ENCODE results near the gene GPR55. TPM values are rescaled to one million over a fixed set of nuclear protein-coding genes. Genes with fewer than 3 reads are reported as not detected.

GPR55 gene
- total RNA-seq, 2 experiments from 2014 or later, result 3.6 to 4.0 TPM

DNA sequence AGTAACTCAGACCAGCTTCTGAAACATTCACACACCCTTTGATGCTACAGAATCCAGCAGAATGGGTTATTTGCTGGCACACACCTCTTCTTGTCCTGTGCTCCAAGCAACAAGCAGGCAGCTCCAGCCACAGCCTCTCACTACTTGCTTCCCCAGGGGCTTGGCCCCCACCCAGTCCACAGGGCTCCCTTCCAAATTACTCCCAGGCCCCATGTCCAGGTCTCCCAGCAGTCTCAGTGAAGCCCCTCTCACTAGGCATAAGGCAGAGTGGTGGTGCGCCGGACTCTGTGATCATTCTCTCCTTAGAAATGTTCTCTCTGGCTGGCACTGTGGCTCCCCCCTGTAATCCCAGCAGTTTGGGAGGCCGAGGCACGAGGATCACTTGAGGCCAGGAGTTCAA lies 34.4 kb downstream of the GPR55 start:
- no peaks in the 10 kb centered on the region for H3K36me3 Mint-ChIP-seq (ENCODE audit: low read depth)
- no peak for DNase-seq
- peaks cover 9% of the 10 kb centered on the region for H3K27me3 Mint-ChIP-seq
- H3K4me1 Mint-ChIP-seq, result peaks cover 17% of the 10 kb centered on the region
- no peak overlapping the region for H3K27ac Mint-ChIP-seq
- POLR2A ChIA-PET, result no interaction called here
- CTCF ChIA-PET, result interaction anchor here (0.7 to 2.3 kb wide), 6 partner anchors 11 to 97 kb away, joined by 3 to 12 read pairs (median 4); no protein-coding TSS in a partner anchor
- intact Hi-C loops (cut with DNase I, micrococcal nuclease), result loop anchor here in 1 of 2 experiments (10.0 kb wide), 1 partner anchor 394 kb away; no protein-coding TSS in a partner anchor
- H3K4me3 Mint-ChIP-seq, result no peak overlapping the region
- no peak for ATAC-seq
- H3K9me3 Mint-ChIP-seq (ENCODE audit: low read depth), result no peaks in the 10 kb centered on the region

DNA sequence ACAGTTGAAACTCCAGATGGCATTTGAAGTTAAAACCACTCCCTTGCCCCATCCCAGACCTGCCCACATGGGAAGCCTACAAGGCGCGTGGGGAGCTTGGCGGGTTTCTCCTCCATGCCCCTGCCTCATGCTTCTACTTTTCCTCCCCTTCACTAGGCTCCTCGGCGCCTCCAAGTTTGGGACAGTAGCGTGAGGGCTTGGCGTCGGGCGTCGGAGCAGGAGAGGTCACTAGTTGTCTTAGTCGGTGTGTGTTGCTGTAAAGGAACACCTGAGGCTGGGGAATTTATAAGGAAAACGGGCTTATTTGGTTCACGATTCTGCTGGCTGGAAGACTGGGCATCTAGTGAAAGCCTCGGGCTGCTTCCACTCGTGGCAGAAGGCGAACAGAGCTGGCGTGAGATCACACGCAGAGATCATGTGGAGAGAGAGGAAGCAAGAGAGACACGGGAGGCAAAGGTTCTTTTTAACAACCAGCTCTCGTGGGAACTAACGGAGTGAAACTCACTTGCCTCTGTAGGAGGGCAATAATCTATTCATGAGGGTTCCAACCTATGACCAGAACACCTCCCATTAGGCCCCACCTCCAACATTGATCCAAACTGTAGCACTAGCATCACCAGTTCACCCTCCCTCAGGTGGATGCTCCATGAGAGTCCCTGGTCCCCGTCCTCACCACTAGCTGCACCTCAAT lies 35.0 kb downstream of the GPR55 start:
- no peak overlapping the region for H3K27ac Mint-ChIP-seq
- intact Hi-C loops (cut with DNase I, micrococcal nuclease), result loop anchor here in 1 of 2 experiments (10.0 kb wide), 1 partner anchor 395 kb away; no protein-coding TSS in a partner anchor
- POLR2A ChIA-PET, result no interaction called here

DNA sequence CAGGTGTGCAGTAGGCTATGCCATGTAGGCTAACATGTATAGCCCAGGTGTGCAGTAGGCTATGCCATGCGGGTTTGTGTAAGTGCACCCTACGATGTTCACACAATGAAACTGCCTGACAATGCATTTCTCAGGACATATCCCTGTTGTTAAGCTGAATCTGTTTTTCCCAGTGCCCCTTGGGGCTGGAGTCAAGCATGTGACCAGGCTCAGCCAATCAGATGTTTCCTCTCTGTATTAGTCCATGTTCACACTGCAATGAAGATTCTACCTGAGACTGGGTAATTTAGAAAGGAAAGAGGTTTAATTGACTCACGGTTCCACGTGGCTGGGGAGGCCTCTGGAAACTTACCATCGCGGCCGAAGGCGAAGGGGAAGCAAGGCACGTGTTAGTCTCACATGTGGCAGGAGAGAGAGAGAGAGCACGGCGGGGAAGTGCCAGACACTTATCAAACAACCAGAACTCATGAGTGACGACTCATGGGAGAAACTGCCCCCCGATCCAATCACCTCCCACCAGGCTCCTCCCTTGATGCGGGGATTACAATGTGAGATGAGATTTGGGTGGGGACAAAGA lies 36.1 kb downstream of the GPR55 start:
- CTCF ChIA-PET, result interaction anchor here (1.1 kb wide), 1 partner anchor 41 kb away, joined by 3 read pairs; no protein-coding TSS in a partner anchor
- intact Hi-C loops (cut with DNase I, micrococcal nuclease), result no loop called here
- Mint-ChIP-seq H3K27me3 (peaks cover 9% of the 10 kb centered on the region), H3K27ac (no peak overlapping the region), H3K9me3 (ENCODE audit: low read depth) (no peaks in the 10 kb centered on the region), H3K4me3 (no peak overlapping the region), H3K36me3 (ENCODE audit: low read depth) (no peaks in the 10 kb centered on the region), H3K4me1 (peaks cover 10% of the 10 kb centered on the region)
- DNase-seq (no peak), ATAC-seq (no peak)
- POLR2A ChIA-PET, result no interaction called here

More for the DNA sequence above, 35.0 kb downstream of the GPR55 start:
- H3K9me3 Mint-ChIP-seq (ENCODE audit: low read depth), result no peaks in the 10 kb centered on the region
- peaks cover 17% of the 10 kb centered on the region for H3K4me1 Mint-ChIP-seq
- peaks cover 9% of the 10 kb centered on the region for H3K27me3 Mint-ChIP-seq
- H3K36me3 Mint-ChIP-seq (ENCODE audit: low read depth), result no peaks in the 10 kb centered on the region
- CTCF ChIA-PET, result interaction anchor here (0.7 to 1.3 kb wide), 4 partner anchors 12 to 97 kb away, joined by 3 to 4 read pairs (median 4); no protein-coding TSS in a partner anchor
- ATAC-seq (no peak), DNase-seq (no peak)
- no peak overlapping the region for H3K4me3 Mint-ChIP-seq

DNA sequence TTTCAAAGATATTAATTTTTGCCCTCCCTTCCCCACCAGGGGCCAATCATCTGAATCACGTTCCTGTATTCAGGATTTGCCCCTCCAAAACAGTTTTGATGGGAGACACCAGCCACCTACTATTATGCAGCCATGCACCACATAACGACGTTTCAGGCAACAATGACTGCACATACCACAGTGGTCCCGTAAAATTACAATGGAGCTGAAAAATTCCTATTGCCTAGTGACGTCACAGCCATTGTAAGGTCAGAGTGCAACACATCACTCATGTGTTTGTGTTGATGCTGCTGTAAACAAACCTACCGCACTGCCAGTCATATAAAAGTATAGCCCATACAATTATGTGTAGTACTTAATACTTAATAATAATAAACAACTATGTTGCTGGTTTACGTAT lies 37.7 kb downstream of the GPR55 start:
- ATAC-seq (no peak), DNase-seq (no peak)
- peaks cover 3% of the 10 kb centered on the region for H3K27me3 Mint-ChIP-seq
- no peak overlapping the region for H3K27ac Mint-ChIP-seq
- no peaks in the 10 kb centered on the region for H3K9me3 Mint-ChIP-seq (ENCODE audit: low read depth)
- intact Hi-C loops (cut with DNase I, micrococcal nuclease), result no loop called here
- POLR2A ChIA-PET, result no interaction called here
- peaks cover 19% of the 10 kb centered on the region for H3K4me1 Mint-ChIP-seq
- H3K4me3 Mint-ChIP-seq, result no peak overlapping the region
- CTCF ChIA-PET, result no interaction called here
- H3K36me3 Mint-ChIP-seq (ENCODE audit: low read depth), result no peaks in the 10 kb centered on the region

DNA sequence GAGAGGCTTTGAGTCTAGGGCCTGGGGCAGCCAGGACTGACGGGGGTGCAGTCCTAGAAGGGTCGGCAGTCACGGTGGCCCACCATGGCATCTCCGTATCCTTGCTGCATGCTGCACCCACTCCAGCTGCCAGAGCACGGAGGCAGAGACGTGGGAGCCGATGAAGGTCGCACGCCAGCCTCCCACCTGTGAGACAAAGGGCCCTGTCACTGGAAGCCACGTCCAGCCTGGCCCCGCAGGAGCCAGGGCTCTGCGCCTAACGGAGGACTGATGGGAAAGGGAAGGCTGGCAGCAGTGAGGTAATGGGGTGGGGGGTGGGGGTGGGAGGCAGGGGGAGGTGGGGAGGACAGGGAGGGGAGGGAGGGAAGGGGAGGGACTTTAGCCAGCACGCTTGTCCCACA lies 38.4 kb downstream of the GPR55 start:
- peaks cover 19% of the 10 kb centered on the region for H3K4me1 Mint-ChIP-seq
- DNase-seq, result no peak
- ChIA-PET CTCF (interaction anchor here (1.2 kb wide), 1 partner anchor 11 kb away, joined by 4 read pairs; no protein-coding TSS in a partner anchor), POLR2A (no interaction called here)
- H3K36me3 Mint-ChIP-seq (ENCODE audit: low read depth), result no peaks in the 10 kb centered on the region
- H3K27me3 Mint-ChIP-seq, result peaks cover 2% of the 10 kb centered on the region
- no peak overlapping the region for H3K27ac Mint-ChIP-seq
- ATAC-seq, result no peak
- intact Hi-C loops (cut with DNase I, micrococcal nuclease), result no loop called here
- H3K9me3 Mint-ChIP-seq (ENCODE audit: low read depth), result no peaks in the 10 kb centered on the region
- H3K4me3 Mint-ChIP-seq, result no peak overlapping the region

DNA sequence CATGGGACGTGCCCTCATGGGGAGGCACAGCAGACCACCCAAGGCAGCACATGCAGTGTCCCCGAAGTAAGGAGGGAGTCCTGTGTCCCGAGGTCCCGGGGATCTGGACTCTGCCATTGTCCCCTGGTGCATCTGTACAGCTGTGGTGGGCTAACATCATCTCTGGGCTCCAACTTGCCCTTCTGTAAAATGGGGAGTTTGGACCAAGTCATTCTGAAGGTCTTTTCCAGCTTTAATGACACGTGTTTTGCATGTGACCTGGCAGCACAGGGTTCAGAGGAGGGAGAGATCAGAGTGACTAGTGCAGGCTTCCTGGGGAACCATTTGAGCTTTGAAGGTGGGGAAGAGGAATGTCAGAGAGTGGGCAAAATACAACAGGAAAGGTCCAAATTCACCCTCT lies 38.8 kb downstream of the GPR55 start:
- Mint-ChIP-seq H3K27me3 (peaks cover 2% of the 10 kb centered on the region), H3K9me3 (ENCODE audit: low read depth) (no peaks in the 10 kb centered on the region), H3K27ac (no peak overlapping the region), H3K4me1 (peaks cover 16% of the 10 kb centered on the region), H3K4me3 (no peak overlapping the region), H3K36me3 (ENCODE audit: low read depth) (no peaks in the 10 kb centered on the region)
- ChIA-PET POLR2A (no interaction called here), CTCF (interaction anchor here (0.8 to 1.2 kb wide), 2 partner anchors 11 to 40 kb away, joined by 3 to 4 read pairs; no protein-coding TSS in a partner anchor)
- intact Hi-C loops (cut with DNase I, micrococcal nuclease), result no loop called here
- no peak for ATAC-seq
- DNase-seq, result no peak

DNA sequence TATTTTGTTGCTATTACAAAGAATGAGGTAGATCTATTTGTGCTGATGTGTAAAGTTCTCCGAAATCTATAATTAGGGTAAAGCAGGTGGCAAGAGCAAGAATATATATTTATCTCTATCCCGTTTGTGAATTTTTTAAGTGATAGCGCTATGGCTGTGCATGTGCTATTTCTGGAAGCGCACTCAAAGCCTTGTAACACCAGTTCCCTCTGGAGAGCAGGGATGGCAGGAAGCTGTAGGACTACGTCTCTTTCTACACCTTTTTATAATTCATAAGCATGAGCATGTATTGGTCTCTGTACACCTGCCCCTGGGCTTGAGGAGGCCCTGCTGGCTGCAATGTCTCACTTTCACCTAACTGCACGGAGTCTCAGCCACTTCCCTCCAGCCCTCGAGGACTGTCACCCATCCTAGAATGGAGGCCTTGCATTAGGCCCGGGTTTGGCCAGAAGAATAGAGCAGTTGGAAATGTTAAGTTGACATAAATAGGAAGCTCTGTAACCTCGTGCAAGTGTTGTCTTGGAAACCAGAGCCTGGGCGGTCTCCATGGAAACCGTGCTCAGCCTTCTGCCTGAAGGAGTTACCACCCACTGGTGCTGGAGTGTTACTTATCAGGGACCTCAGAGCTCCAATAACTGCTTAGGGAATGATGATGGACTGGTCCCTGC lies 39.4 kb downstream of the GPR55 start:
- H3K27ac Mint-ChIP-seq, result no peak overlapping the region
- CTCF ChIA-PET, result interaction anchor here (0.6 to 1.2 kb wide), 4 partner anchors 10 to 205 kb away, joined by 3 to 4 read pairs (median 3); no protein-coding TSS in a partner anchor

DNA sequence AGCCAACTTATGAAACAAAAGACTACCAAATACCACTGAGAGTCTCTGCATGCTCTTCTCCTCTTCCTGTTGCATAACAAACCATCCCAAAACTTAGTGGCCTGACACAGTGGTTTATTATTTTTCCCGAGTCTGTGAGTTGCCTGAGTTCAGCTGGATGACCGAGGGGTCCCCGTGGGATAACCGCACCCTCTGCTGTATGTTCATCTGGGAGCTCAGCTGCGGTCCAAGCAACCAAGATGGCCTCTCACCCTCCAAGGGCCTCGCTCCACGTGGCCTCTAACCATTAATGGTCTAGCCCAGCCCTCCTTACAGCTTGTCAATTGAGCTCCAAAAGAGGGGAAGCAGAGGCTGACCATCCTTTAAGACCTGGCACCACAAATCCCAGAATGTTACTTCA lies 43.2 kb downstream of the GPR55 start:
- DNase-seq, result no peak
- ChIA-PET POLR2A (no interaction called here), CTCF (interaction anchor here (0.6 to 1.4 kb wide), 2 partner anchors 58 to 106 kb away, joined by 3 to 5 read pairs; no protein-coding TSS in a partner anchor)
- intact Hi-C loops (cut with DNase I, micrococcal nuclease), result no loop called here
- Mint-ChIP-seq H3K27me3 (no peaks in the 10 kb centered on the region), H3K4me3 (no peak overlapping the region), H3K27ac (no peak overlapping the region), H3K4me1 (peaks cover 26% of the 10 kb centered on the region), H3K36me3 (ENCODE audit: low read depth) (peaks cover 1% of the 10 kb centered on the region), H3K9me3 (ENCODE audit: low read depth) (no peaks in the 10 kb centered on the region)
- ATAC-seq, result no peak

More for the DNA sequence above, 39.4 kb downstream of the GPR55 start:
- intact Hi-C loops (cut with DNase I, micrococcal nuclease), result no loop called here
- DNase-seq, result no peak
- peaks cover 2% of the 10 kb centered on the region for H3K27me3 Mint-ChIP-seq
- no peaks in the 10 kb centered on the region for H3K9me3 Mint-ChIP-seq (ENCODE audit: low read depth)
- ATAC-seq, result no peak
- H3K36me3 Mint-ChIP-seq (ENCODE audit: low read depth), result no peaks in the 10 kb centered on the region
- H3K4me3 Mint-ChIP-seq, result no peak overlapping the region
- POLR2A ChIA-PET, result no interaction called here
- H3K4me1 Mint-ChIP-seq, result peaks cover 13% of the 10 kb centered on the region

DNA sequence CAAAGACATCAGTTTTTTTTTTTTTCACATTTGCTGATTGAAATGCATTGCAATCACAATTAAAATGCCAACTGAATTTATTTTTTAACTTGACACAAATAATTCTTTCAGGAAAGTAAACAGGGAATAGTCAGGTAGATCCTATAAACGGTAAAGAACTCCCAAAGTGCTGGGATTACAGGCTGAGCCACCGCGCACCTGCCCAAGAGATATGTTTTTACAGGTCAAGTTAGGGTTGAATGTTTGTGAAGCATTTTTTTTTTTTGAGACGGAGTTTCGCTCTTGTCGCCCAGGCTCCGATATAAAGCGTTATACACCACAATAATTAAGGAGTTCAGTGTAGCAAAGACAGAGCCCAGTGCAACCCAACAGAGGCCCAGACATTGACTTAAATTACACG lies 45.2 kb downstream of the GPR55 start:
- POLR2A ChIA-PET, result no interaction called here
- intact Hi-C loops (cut with DNase I, micrococcal nuclease), result no loop called here
- H3K27me3 Mint-ChIP-seq, result no peaks in the 10 kb centered on the region
- no peak overlapping the region for H3K4me3 Mint-ChIP-seq
- no peaks in the 10 kb centered on the region for H3K9me3 Mint-ChIP-seq (ENCODE audit: low read depth)
- CTCF ChIA-PET, result no interaction called here
- DNase-seq (no peak), ATAC-seq (no peak)
- H3K27ac Mint-ChIP-seq, result no peak overlapping the region
- H3K36me3 Mint-ChIP-seq (ENCODE audit: low read depth), result peaks cover 1% of the 10 kb centered on the region
- peaks cover 27% of the 10 kb centered on the region for H3K4me1 Mint-ChIP-seq

DNA sequence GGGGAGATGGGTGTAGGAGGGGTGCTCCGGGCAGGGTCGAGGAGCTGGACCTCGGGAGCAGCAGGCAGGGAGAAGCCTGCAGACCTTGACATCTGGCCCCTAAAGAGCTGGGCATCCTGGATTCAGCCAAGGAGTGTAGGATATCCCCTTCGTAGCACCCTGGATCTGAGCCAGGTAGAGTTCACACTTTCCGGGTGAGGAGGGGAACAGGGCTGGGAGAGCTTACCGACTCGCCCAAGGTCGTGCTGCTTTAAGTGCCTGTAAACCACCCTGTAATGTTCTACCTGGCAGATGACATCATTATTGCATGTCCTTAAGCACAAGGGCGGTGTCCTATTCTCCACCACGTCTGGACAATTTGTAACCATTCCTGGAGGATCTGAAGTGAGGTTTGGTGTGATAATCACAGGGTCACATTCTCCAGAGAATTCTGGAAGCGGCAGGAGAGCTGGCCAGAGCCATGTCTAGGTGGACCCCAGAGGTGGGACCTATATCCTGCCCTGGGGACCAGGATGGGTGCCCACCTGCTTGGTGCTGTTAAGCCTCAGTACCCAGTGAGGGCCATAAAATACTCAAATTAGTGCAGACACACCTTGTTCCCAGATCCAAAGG lies 45.7 kb downstream of the GPR55 start:
- no peak for ATAC-seq
- ChIA-PET POLR2A (interaction anchor here (1.1 kb wide), 1 partner anchor 12 kb away, joined by 5 read pairs; no protein-coding TSS in a partner anchor), CTCF (interaction anchor here (0.5 to 1.1 kb wide), 4 partner anchors 29 to 55 kb away, joined by 3 read pairs; no protein-coding TSS in a partner anchor)
- Mint-ChIP-seq H3K27ac (no peak overlapping the region), H3K4me3 (no peak overlapping the region), H3K36me3 (ENCODE audit: low read depth) (peaks cover 1% of the 10 kb centered on the region), H3K27me3 (no peaks in the 10 kb centered on the region), H3K4me1 (peaks cover 30% of the 10 kb centered on the region), H3K9me3 (ENCODE audit: low read depth) (no peaks in the 10 kb centered on the region)
- intact Hi-C loops (cut with DNase I, micrococcal nuclease), result no loop called here
- no peak for DNase-seq

DNA sequence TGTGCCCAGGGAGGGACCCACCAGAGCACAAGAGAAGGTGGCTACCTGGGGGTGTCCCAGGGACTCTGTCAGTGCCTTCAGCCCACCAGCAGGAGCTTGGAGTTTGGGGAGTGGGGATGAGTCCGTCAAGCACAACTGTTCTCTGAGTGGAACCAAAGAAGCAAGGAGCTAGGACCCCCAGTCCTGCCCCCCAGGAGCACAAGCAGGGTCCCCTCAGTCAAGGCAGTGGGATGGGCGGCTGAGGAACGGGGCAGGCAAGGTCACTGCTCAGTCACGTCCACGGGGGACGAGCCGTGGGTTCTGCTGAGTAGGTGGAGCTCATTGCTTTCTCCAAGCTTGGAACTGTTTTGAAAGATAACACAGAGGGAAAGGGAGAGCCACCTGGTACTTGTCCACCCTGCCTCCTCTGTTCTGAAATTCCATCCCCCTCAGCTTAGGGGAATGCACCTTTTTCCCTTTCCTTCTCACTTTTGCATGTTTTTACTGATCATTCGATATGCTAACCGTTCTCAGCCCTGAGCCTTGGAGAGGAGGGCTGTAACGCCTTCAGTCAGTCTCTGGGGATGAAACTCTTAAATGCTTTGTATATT lies 46.3 kb downstream of the GPR55 start:
- peaks cover 1% of the 10 kb centered on the region for H3K36me3 Mint-ChIP-seq (ENCODE audit: low read depth)
- intact Hi-C loops (cut with DNase I, micrococcal nuclease), result no loop called here
- ChIA-PET POLR2A (interaction anchor here (1.1 kb wide), 1 partner anchor 11 kb away, joined by 5 read pairs; no protein-coding TSS in a partner anchor), CTCF (interaction anchor here (0.6 to 1.1 kb wide), 6 partner anchors 28 to 250 kb away, joined by 3 read pairs; no protein-coding TSS in a partner anchor)
- DNase-seq (no peak), ATAC-seq (no peak)
- no peak overlapping the region for H3K4me3 Mint-ChIP-seq
- H3K9me3 Mint-ChIP-seq (ENCODE audit: low read depth), result no peaks in the 10 kb centered on the region
- H3K27me3 Mint-ChIP-seq, result no peaks in the 10 kb centered on the region
- no peak overlapping the region for H3K27ac Mint-ChIP-seq
- H3K4me1 Mint-ChIP-seq, result peaks cover 33% of the 10 kb centered on the region

Data from activated CD4-positive, alpha-beta T cell treated with anti-CD3 and anti-CD28 coated beads for 36 hours (primary cell).